Upper lobe of left lung (tissue), 6 donors: ENCODE results near the gene MVB12B. TPM values are rescaled to one million over a fixed set of nuclear protein-coding genes. Genes with fewer than 3 reads are reported as not detected.

ENCODE experiments used
- ATAC-seq, 2 donors: fragments of 200-7000 bp; cut with Tn5 transposase; one replicate each; pipeline ENCODE4 v1.9.1; 2022; ENCODE audit warnings: mild to moderate bottlenecking in 2 of 2, moderate library complexity in 2 of 2; ENCODE audit not compliant: low FRiP score in 2 of 2
- DNase-seq, 2 donors: peaks; one replicate each; pipeline ENCODE4 v3.0.0-alpha.2; 2019 to 2020
- H3K27ac ChIP-seq, 4 donors: fragments of 200-600 bp; sonication (generic); one replicate each; pipeline ENCODE4 v1.5.1; 2016 to 2019
- H3K27me3 ChIP-seq, 4 donors: fragments of 200-600 bp; sonication (generic); one replicate each; pipeline ENCODE4 v1.5.1; 2017 to 2019
- H3K36me3 ChIP-seq, 4 donors: fragments of 200-600 bp; sonication (generic); one replicate each; pipeline ENCODE4 v1.5.1; 2016 to 2019
- H3K4me1 ChIP-seq, 4 donors: fragments of 200-600 bp; sonication (generic); one replicate each; pipeline ENCODE4 v1.5.1; 2018 to 2019
- H3K4me3 ChIP-seq, 4 donors: fragments of 200-600 bp; sonication (generic); one replicate each; pipeline ENCODE4 v1.5.1; 2017 to 2019; ENCODE audit warnings: mild to moderate bottlenecking in 2 of 4, moderate library complexity in 1 of 4
- H3K9me3 ChIP-seq, 4 donors: fragments of 200-600 bp; sonication (generic); one replicate each; pipeline ENCODE4 v1.5.1; 2018 to 2019
- CTCF ChIP-seq, 6 experiments: fragments of 450-650 bp in 4 of 6; fragments of 200-600 bp in 2 of 6; sonication (generic) in 2 of 6; IDR thresholded peaks; one replicate each; pipeline ENCODE4 v1.5.1; 2016 to 2019; ENCODE audit warnings: antibody characterized with exemption in 6 of 6
- EP300 ChIP-seq, 4 donors: sonication (generic); formaldehyde crosslinking; IDR thresholded peaks; one replicate each; pipeline ENCODE4 v1.5.1; 2017; ENCODE audit warnings: antibody characterized with exemption in 4 of 4, control low read depth in 2 of 4
- POLR2A ChIP-seq, 4 donors: fragments of 450-650 bp; IDR thresholded peaks; one replicate each; pipeline ENCODE4 v1.5.1; 2016 to 2017; ENCODE audit warnings: antibody characterized with exemption in 4 of 4, mild to moderate bottlenecking in 2 of 4
- POLR2AphosphoS5 ChIP-seq, 2 donors: sonication (generic); formaldehyde crosslinking; IDR thresholded peaks; one replicate each; pipeline ENCODE4 v1.5.1; 2017; ENCODE audit warnings: antibody characterized with exemption in 2 of 2
- WGBS, 2 donors: methylation state at CpG; one replicate each; pipeline ENCODE4 v1.1.5; 2017 to 2018; 5-methylcytosine and 5-hydroxymethylcytosine counted together
- total RNA-seq, 6 donors: library from RNA; depleted of rRNA in 4 of 6; stranded (reverse); fragments of >200 nt in 4 of 6; gene quantifications; one replicate each; pipeline versions ENCODE4 v1.1.0 to v1.2.1, GENCODE V29; 2016 to 2021
- donor health status: DM: no; HTN: no; CAD: no; lungs with moderate emphysema.
- donor health status: DM: no; HTN: yes; CAD: no; lungs with severe emphysema.

The MVB12B gene
- total RNA-seq, 6 donors from 2014 or later: 36.7 to 60.7 (median 41.0) TPM

GRCh38 chr9:126508928-126509327 is 182.3 kb downstream of the MVB12B start:
- H3K9me3 ChIP-seq: no peaks in the 10 kb centered on the region
- peaks cover 4 to 20% (median 15%) of the 10 kb centered on the region in 4 donors for H3K36me3 ChIP-seq
- DNase-seq (no peak), ATAC-seq (no peak)
- no peak overlapping the region for H3K27ac ChIP-seq
- H3K4me3 ChIP-seq: no peak overlapping the region
- peaks cover under 1 to 4% (median 3%) of the 10 kb centered on the region in 4 donors for H3K4me1 ChIP-seq
- 96 to 100% methylated on average over 2 of the region's 2 CpGs for WGBS, 2 donors
- TF ChIP-seq CTCF (IDR thresholded peaks at IDR 0.05): no peak
- no peak for TF ChIP-seq POLR2AphosphoS5 (IDR thresholded peaks at IDR 0.05)
- no peak for TF ChIP-seq POLR2A (IDR thresholded peaks at IDR 0.05)
- TF ChIP-seq EP300 (IDR thresholded peaks at IDR 0.05): no peak
- H3K27me3 ChIP-seq: peaks cover 0 to 2% (median under 1%) of the 10 kb centered on the region in 4 donors

GRCh38 chr9:126509718-126510117 is 183.1 kb downstream of the MVB12B start:
- ATAC-seq (no peak), DNase-seq (no peak)
- peaks cover 0 to 12% (median 8%) of the 10 kb centered on the region in 4 donors for H3K36me3 ChIP-seq
- peaks cover 0 to 9% (median 3%) of the 10 kb centered on the region in 4 donors for H3K27me3 ChIP-seq
- WGBS, 2 donors: 61 to 80% methylated on average over 5 of the region's 5 CpGs
- no peak overlapping the region for H3K27ac ChIP-seq
- TF ChIP-seq POLR2A (IDR thresholded peaks at IDR 0.05) (no peak), EP300 (IDR thresholded peaks at IDR 0.05) (no peak), POLR2AphosphoS5 (IDR thresholded peaks at IDR 0.05) (no peak), CTCF (IDR thresholded peaks at IDR 0.05) (no peak)
- H3K9me3 ChIP-seq: no peaks in the 10 kb centered on the region
- no peak overlapping the region for H3K4me3 ChIP-seq
- H3K4me1 ChIP-seq: peaks cover 6 to 11% (median 9%) of the 10 kb centered on the region in 4 donors

- TF ChIP-seq POLR2AphosphoS5 (IDR thresholded peaks at IDR 0.05): no peak
- no peak for TF ChIP-seq EP300 (IDR thresholded peaks at IDR 0.05)
- TF ChIP-seq CTCF (IDR thresholded peaks at IDR 0.05): no peak
- no peak for TF ChIP-seq POLR2A (IDR thresholded peaks at IDR 0.05)
- peaks cover 0 to 3% (median 1%) of the 10 kb centered on the region in 4 donors for H3K36me3 ChIP-seq
- peaks cover 6 to 11% (median 9%) of the 10 kb centered on the region in 4 donors for H3K4me1 ChIP-seq
- WGBS, 2 donors: 75 to 83% methylated on average over 2 to 6 of the region's 6 CpGs
- no peaks in the 10 kb centered on the region for H3K9me3 ChIP-seq
- no peak overlapping the region for H3K4me3 ChIP-seq
- H3K27me3 ChIP-seq: peaks cover 0 to 14% (median 3%) of the 10 kb centered on the region in 4 donors
- H3K27ac ChIP-seq: no peak overlapping the region
- ATAC-seq (no peak), DNase-seq (no peak)
These were observed 183.9 kb downstream of the MVB12B start for GRCh38 chr9:126510564-126510963.

- H3K9me3 ChIP-seq: no peaks in the 10 kb centered on the region
- H3K36me3 ChIP-seq: no peaks in the 10 kb centered on the region
- no peak overlapping the region for H3K4me3 ChIP-seq
- ATAC-seq (no peak), DNase-seq (no peak)
- peaks cover 0 to 14% (median 3%) of the 10 kb centered on the region in 4 donors for H3K27me3 ChIP-seq
- no peak overlapping the region for H3K27ac ChIP-seq
- TF ChIP-seq POLR2AphosphoS5 (IDR thresholded peaks at IDR 0.05) (no peak), EP300 (IDR thresholded peaks at IDR 0.05) (no peak), POLR2A (IDR thresholded peaks at IDR 0.05) (no peak), CTCF (IDR thresholded peaks at IDR 0.05) (no peak)
- H3K4me1 ChIP-seq: peaks cover 7 to 13% (median 12%) of the 10 kb centered on the region in 4 donors
These were observed 184.8 kb downstream of the MVB12B start for GRCh38 chr9:126511411-126511810.
